ENCODE results near the gene TSHZ1. TPM values are rescaled to one million over a fixed set of nuclear protein-coding genes. Genes with fewer than 3 reads are reported as not detected.

The TSHZ1 gene
- total RNA-seq, 2 experiments from 2014 or later, result 13.8 to 14.3 TPM

DNA sequence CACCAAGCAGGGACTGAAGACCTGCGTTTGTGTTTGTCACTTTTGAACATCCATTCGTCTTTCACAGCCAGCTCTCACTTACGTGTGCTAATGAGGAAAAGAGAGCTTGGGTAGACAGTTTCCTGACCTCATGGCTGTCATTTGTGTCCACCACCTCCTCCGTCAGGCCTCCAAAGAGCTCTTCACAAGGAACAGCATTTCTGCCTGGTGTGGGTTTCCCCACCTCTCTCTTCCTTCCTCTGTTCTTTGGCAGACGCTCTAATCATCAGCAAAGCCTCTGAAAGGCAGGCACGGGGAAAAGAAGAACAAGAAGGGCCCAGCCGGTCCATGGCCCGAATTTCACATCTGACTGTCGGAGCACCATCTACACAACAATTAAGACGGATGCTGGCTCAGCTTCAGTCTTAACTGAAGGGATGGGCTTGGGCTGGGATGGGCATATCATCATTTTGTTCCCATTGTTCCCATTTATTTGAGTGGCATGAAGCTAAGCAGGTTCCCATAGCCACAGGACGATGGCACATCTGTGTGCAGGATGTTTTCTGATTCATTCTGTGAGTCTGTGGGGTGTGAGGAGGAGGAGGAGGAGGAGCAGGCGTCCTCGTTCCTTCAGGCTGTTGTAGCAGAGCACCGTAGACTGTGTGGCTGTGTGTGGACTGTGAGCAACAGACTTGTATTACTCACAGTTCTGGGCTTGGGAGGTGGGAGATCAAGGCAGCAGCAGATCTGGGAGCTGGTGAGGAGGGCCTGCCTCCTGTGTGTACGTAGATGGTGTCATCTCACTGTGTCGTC is 66.4 kb downstream of the TSHZ1 start:
- Mint-ChIP-seq H3K9me3 (no peaks in the 10 kb centered on the region), H3K36me3 (ENCODE audit: low read depth) (no peaks in the 10 kb centered on the region), H3K4me1 (ENCODE audit: low read depth) (peaks cover 47% of the 10 kb centered on the region), H3K27ac (no peak overlapping the region), H3K27me3 (ENCODE audit: low read depth) (no peaks in the 10 kb centered on the region), H3K4me3 (no peak overlapping the region)
- intact Hi-C loops (cut with micrococcal nuclease), result loop anchor here (2.0 kb wide), 1 partner anchor 64 kb away; no protein-coding TSS in a partner anchor
- peak; percentile 26 for DNase-seq
- CTCF ChIA-PET, result interaction anchor here (0.7 kb wide), 2 partner anchors 21 to 34 kb away, joined by 3 to 4 read pairs; no protein-coding TSS in a partner anchor

DNA sequence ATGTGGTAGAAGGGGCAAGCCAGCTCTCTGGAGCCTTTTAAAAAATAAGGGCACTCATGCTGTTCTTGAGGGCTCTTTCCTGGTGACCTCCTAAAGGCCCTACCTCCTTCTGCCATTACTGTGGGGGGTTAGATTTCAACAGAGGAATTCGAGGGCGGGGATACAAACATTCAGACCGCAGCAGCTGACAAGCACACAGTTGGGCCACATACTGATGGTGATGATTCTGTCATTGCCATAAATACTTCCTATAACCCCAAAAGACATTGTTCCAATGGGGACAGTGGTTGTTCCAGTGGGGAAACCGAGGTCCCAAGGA is 67.0 kb downstream of the TSHZ1 start:
- no peak overlapping the region for H3K4me3 Mint-ChIP-seq
- intact Hi-C loops (cut with micrococcal nuclease), result loop anchor here (2.0 kb wide), 1 partner anchor 65 kb away; no protein-coding TSS in a partner anchor
- CTCF ChIA-PET, result no interaction called here
- peaks cover 44% of the 10 kb centered on the region for H3K4me1 Mint-ChIP-seq (ENCODE audit: low read depth)
- no peaks in the 10 kb centered on the region for H3K36me3 Mint-ChIP-seq (ENCODE audit: low read depth)
- H3K9me3 Mint-ChIP-seq, result no peaks in the 10 kb centered on the region
- H3K27me3 Mint-ChIP-seq (ENCODE audit: low read depth), result no peaks in the 10 kb centered on the region
- no peak for DNase-seq
- H3K27ac Mint-ChIP-seq, result no peak overlapping the region

- Mint-ChIP-seq H3K4me3 (no peak overlapping the region), H3K27me3 (ENCODE audit: low read depth) (no peaks in the 10 kb centered on the region), H3K36me3 (ENCODE audit: low read depth) (peaks cover 3% of the 10 kb centered on the region), H3K9me3 (no peaks in the 10 kb centered on the region), H3K4me1 (ENCODE audit: low read depth) (peaks cover 38% of the 10 kb centered on the region), H3K27ac (no peak overlapping the region)
- intact Hi-C loops (cut with micrococcal nuclease), result no loop called here
- CTCF ChIA-PET, result no interaction called here
- no peak for DNase-seq
Measured at GRCh38 chr18:75279381-75279780, 68.8 kb downstream of the TSHZ1 start.

GRCh38 chr18:75280427-75281280 is 70.1 kb downstream of the TSHZ1 start:
- Mint-ChIP-seq H3K4me1 (ENCODE audit: low read depth) (peaks cover 32% of the 10 kb centered on the region), H3K36me3 (ENCODE audit: low read depth) (peaks cover 13% of the 10 kb centered on the region), H3K27me3 (ENCODE audit: low read depth) (no peaks in the 10 kb centered on the region), H3K27ac (peak overlapping the region; percentile 25), H3K9me3 (peaks cover 2% of the 10 kb centered on the region), H3K4me3 (no peak overlapping the region)
- CTCF ChIA-PET, result no interaction called here
- DNase-seq, result no peak
- intact Hi-C loops (cut with micrococcal nuclease), result no loop called here

DNA sequence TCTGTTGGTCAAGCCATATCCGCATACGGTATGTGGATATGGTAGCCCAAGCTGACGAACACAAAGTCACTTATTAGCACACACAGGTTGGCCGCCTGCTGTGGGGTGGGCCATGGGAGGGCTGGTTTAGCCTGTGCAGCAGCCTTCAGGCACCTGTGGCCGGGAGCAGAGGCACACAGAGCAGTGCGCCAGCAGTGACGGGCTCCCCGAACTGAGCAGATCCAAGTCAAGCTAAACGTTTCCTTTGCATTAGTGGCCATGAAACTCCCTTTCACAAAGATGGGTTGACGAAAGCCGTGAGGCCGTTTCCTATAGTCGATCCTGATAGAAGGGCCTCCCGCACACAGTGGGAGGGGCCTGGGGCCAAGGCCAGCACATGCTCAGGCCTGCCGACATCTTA is 72.1 kb downstream of the TSHZ1 start:
- Mint-ChIP-seq H3K36me3 (ENCODE audit: low read depth) (peaks cover 29% of the 10 kb centered on the region), H3K4me3 (no peak overlapping the region), H3K4me1 (ENCODE audit: low read depth) (peaks cover 18% of the 10 kb centered on the region), H3K27ac (no peak overlapping the region), H3K27me3 (ENCODE audit: low read depth) (no peaks in the 10 kb centered on the region), H3K9me3 (peaks cover 2% of the 10 kb centered on the region)
- intact Hi-C loops (cut with micrococcal nuclease), result no loop called here
- CTCF ChIA-PET, result no interaction called here
- DNase-seq, result no peak

- Mint-ChIP-seq H3K4me3 (no peak overlapping the region), H3K27me3 (ENCODE audit: low read depth) (no peaks in the 10 kb centered on the region), H3K36me3 (ENCODE audit: low read depth) (peaks cover 31% of the 10 kb centered on the region), H3K4me1 (ENCODE audit: low read depth) (peaks cover 18% of the 10 kb centered on the region), H3K27ac (no peak overlapping the region), H3K9me3 (peaks cover 2% of the 10 kb centered on the region)
- CTCF ChIA-PET, result no interaction called here
- no peak for DNase-seq
- intact Hi-C loops (cut with micrococcal nuclease), result no loop called here
Measured at GRCh38 chr18:75283731-75284130, 73.1 kb downstream of the TSHZ1 start.

DNA sequence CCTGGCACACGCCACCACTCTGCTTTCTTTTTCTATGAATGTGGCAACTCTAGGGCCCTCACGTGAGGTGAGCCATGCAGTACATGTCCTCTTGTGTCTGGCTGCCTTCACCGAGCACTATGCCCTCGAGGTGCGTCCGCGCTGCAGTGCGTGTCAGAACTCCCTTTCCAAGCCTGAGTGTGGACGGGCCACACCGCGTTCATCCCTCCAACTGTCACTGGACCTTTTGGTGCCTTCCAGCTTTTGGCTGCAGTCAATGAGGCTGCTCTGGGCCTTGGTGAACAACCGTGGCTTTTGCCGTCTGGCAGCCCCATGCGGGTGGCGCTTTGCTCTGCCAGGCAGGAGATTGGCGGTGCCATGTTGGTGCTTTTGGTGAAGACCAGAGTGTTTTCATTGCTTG is 74.0 kb downstream of the TSHZ1 start:
- Mint-ChIP-seq H3K27ac (no peak overlapping the region), H3K4me1 (ENCODE audit: low read depth) (peaks cover 14% of the 10 kb centered on the region), H3K27me3 (ENCODE audit: low read depth) (no peaks in the 10 kb centered on the region), H3K36me3 (ENCODE audit: low read depth) (peaks cover 31% of the 10 kb centered on the region), H3K4me3 (no peak overlapping the region), H3K9me3 (peaks cover 2% of the 10 kb centered on the region)
- intact Hi-C loops (cut with micrococcal nuclease), result no loop called here
- CTCF ChIA-PET, result no interaction called here
- no peak for DNase-seq

- intact Hi-C loops (cut with micrococcal nuclease), result no loop called here
- CTCF ChIA-PET, result no interaction called here
- peaks cover 31% of the 10 kb centered on the region for H3K36me3 Mint-ChIP-seq (ENCODE audit: low read depth)
Measured at GRCh38 chr18:75285876-75286275, 75.3 kb downstream of the TSHZ1 start.

DNA sequence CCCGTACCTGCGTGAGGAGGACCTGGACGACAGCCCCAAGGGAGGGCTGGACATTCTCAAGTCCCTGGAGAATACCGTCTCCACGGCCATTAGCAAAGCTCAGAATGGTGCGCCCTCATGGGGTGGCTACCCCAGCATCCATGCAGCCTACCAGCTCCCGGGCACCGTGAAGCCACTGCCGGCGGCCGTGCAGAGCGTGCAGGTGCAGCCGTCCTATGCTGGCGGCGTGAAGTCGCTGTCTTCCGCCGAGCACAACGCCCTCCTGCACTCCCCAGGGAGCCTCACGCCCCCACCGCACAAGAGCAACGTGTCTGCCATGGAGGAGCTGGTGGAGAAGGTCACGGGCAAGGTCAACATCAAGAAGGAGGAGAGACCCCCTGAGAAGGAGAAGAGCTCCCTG is 76.4 kb downstream of the TSHZ1 start:
- no peak for DNase-seq
- CTCF ChIA-PET, result no interaction called here
- no peaks in the 10 kb centered on the region for H3K27me3 Mint-ChIP-seq (ENCODE audit: low read depth)
- no peaks in the 10 kb centered on the region for H3K4me1 Mint-ChIP-seq (ENCODE audit: low read depth)
- H3K9me3 Mint-ChIP-seq, result peaks cover 2% of the 10 kb centered on the region
- H3K27ac Mint-ChIP-seq, result no peak overlapping the region
- H3K36me3 Mint-ChIP-seq (ENCODE audit: low read depth), result peaks cover 31% of the 10 kb centered on the region
- intact Hi-C loops (cut with micrococcal nuclease), result no loop called here
- H3K4me3 Mint-ChIP-seq, result no peak overlapping the region

More at GRCh38 chr18:75285876-75286275, 75.3 kb downstream of the TSHZ1 start:
- no peak for DNase-seq
- Mint-ChIP-seq H3K27me3 (ENCODE audit: low read depth) (no peaks in the 10 kb centered on the region), H3K4me1 (ENCODE audit: low read depth) (peaks cover 4% of the 10 kb centered on the region), H3K4me3 (no peak overlapping the region), H3K9me3 (peaks cover 2% of the 10 kb centered on the region), H3K27ac (no peak overlapping the region)

DNA sequence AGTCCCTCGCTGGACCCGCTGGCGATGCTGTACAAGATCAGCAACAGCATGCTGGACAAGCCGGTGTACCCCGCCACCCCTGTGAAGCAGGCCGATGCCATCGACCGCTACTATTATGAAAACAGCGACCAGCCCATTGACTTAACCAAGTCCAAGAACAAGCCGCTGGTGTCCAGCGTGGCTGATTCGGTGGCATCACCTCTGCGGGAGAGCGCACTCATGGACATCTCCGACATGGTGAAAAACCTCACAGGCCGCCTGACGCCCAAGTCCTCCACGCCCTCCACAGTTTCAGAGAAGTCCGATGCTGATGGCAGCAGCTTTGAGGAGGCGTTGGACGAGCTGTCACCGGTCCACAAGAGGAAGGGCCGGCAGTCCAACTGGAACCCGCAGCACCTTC is 77.1 kb downstream of the TSHZ1 start:
- Mint-ChIP-seq H3K36me3 (ENCODE audit: low read depth) (peaks cover 31% of the 10 kb centered on the region), H3K27me3 (ENCODE audit: low read depth) (no peaks in the 10 kb centered on the region), H3K9me3 (peaks cover 2% of the 10 kb centered on the region), H3K4me1 (ENCODE audit: low read depth) (no peaks in the 10 kb centered on the region), H3K27ac (no peak overlapping the region), H3K4me3 (no peak overlapping the region)
- intact Hi-C loops (cut with micrococcal nuclease), result no loop called here
- DNase-seq, result no peak
- CTCF ChIA-PET, result no interaction called here

DNA sequence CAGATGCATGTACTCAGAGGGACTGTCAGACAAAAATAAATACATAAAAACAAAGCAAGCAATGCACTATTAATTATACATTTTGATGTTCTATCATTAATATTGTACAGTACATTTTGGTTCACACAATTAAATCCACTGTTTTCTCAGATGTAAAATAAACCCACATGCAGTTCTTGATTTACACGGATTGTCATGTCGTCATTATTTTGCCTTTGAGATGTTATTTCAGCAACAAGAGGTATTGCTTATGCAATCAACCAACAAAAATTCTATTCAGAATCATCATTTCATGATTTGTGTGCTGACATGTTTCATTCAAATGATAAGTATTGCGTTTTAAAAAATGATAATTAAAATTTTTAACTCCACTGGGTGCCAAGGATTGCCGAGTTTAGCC is 79.2 kb downstream of the TSHZ1 start:
- CTCF ChIA-PET, result no interaction called here
- Mint-ChIP-seq H3K36me3 (ENCODE audit: low read depth) (peaks cover 26% of the 10 kb centered on the region), H3K4me1 (ENCODE audit: low read depth) (no peaks in the 10 kb centered on the region), H3K4me3 (no peak overlapping the region), H3K27ac (no peak overlapping the region), H3K9me3 (peaks cover 2% of the 10 kb centered on the region), H3K27me3 (ENCODE audit: low read depth) (no peaks in the 10 kb centered on the region)
- intact Hi-C loops (cut with micrococcal nuclease), result no loop called here
- no peak for DNase-seq

GRCh38 chr18:75290737-75291358 is 80.3 kb downstream of the TSHZ1 start:
- intact Hi-C loops (cut with micrococcal nuclease), result no loop called here
- Mint-ChIP-seq H3K4me1 (ENCODE audit: low read depth) (no peaks in the 10 kb centered on the region), H3K4me3 (no peak overlapping the region), H3K9me3 (no peaks in the 10 kb centered on the region), H3K27ac (no peak overlapping the region), H3K27me3 (ENCODE audit: low read depth) (no peaks in the 10 kb centered on the region), H3K36me3 (ENCODE audit: low read depth) (peaks cover 16% of the 10 kb centered on the region)
- DNase-seq, result no peak
- CTCF ChIA-PET, result interaction anchor here (0.6 kb wide), 1 partner anchor 1420 kb away, joined by 3 read pairs; no protein-coding TSS in a partner anchor
